Motor neuron (in vitro differentiated cells): ENCODE results near the gene SLC2A4. TPM values are rescaled to one million over a fixed set of nuclear protein-coding genes. Genes with fewer than 3 reads are reported as not detected.

Experiments
- ATAC-seq, 8 experiments: fragments of 200-7000 bp; cut with Tn5 transposase; replicated peaks in 6 of 8; 2 replicates each; pipeline ENCODE4 v1.8.0; 2021; ENCODE audit warnings: mild to moderate bottlenecking in 8 of 8, moderate library complexity in 8 of 8
- H3K27ac ChIP-seq, 2 donors: fragments of 250-450 bp; sonication (Bioruptor Pico); 2 replicates each; pipeline ENCODE4 v1.9.0; 2021; ENCODE audit warnings: antibody characterized with exemption in 2 of 2, mild to moderate bottlenecking in 2 of 2, moderate library complexity in 1 of 2
- H3K4me1 ChIP-seq, 2 donors: fragments of 250-450 bp; sonication (Bioruptor Pico); replicated peaks in 1 of 2; 2 replicates each; pipeline ENCODE4 v1.6.1; 2021; ENCODE audit warnings: antibody characterized with exemption in 2 of 2, mild to moderate bottlenecking in 2 of 2, moderate library complexity in 1 of 2
- H3K4me3 ChIP-seq, 5 donors: fragments of 250-450 bp; sonication (Bioruptor Pico); 2 replicates each; pipeline ENCODE4 v1.9.0; 2021; ENCODE audit warnings: antibody characterized with exemption in 5 of 5, mild to moderate bottlenecking in 5 of 5, moderate library complexity in 4 of 5
- WGBS, 10 experiments: fragments of 450-650 bp; shearing (Covaris generic); methylation state at CpG; one replicate each; pipeline ENCODE4 v1.0.0; 2022; 5-methylcytosine and 5-hydroxymethylcytosine counted together
- in situ Hi-C, 9 experiments: fragments of 400-800 bp; cut with MboI; loops; one replicate each; pipeline ENCODE4 v1.15.0; 2021; ENCODE audit warnings: low sequenced_read_pairs in 9 of 9, low pct_unique_long_range_greater_than_20kb in 2 of 9; ENCODE audit not compliant: unreplicated experiment in 9 of 9
- total RNA-seq, 8 experiments: library from RNA; unstranded; fragments of 300-600 nt; gene quantifications; 2 replicates each; pipeline versions ENCODE4 v1.2.3 to v1.2.4, GENCODE V29; 2022

Gene SLC2A4
- total RNA-seq, 8 experiments from 2014 or later = 0.20 to 1.4 (median 0.38) TPM

GRCh38 chr17:7251661-7252175, 29.8 kb upstream of the SLC2A4 start, which contains the start of gene CTDNEP1:
Gene CTDNEP1 (minus strand): TSS chr17:7251734. CDS start chr17:7251296, 438 bp downstream.
- Histone ChIP-seq H3K27ac (peak within 1 kb of the TSS; percentile 99 to 100), H3K4me3 (peak within 1 kb of the TSS; percentile 82 to 100 (median 95)), H3K4me1 (peaks cover 18 to 23% of the 10 kb centered on the region in 2 donors)
- in situ Hi-C loops = no loop called here
- 0 to 2% methylated on average over 5 to 7 of the region's 41 CpGs; no CpG with 5 or more reads in 8 of the 10 experiments for WGBS, 10 experiments
- ATAC-seq = peak; percentile 90 to 96 (median 92)

GRCh38 chr17:7252176-7253043, 29.1 kb upstream of the SLC2A4 start, which contains the start of gene ELP5:
Gene ELP5 (plus strand): TSS chr17:7252215. CDS start chr17:7252551, 336 bp downstream.
- Histone ChIP-seq H3K4me1 (peaks cover 18 to 23% of the 10 kb centered on the region in 2 donors), H3K27ac (peak within 1 kb of the TSS; percentile 99 to 100), H3K4me3 (peak within 1 kb of the TSS; percentile 82 to 100 (median 95))
- WGBS, 10 experiments = 0 to 20% (median 5%) methylated on average over 1 to 8 of the region's 55 CpGs; no CpG with 5 or more reads in 1 of the 10 experiments
- in situ Hi-C loops = no loop called here
- peak; percentile 73 to 79 (median 76) for ATAC-seq

- ATAC-seq = no peak
Measured at GRCh38 chr17:7253082-7253481, 28.4 kb upstream of the SLC2A4 start.

GRCh38 chr17:7254511-7254910, 27.0 kb upstream of the SLC2A4 start:
- no peak for ATAC-seq
- Histone ChIP-seq H3K4me3 (no peak overlapping the region), H3K4me1 (peaks cover 13 to 16% of the 10 kb centered on the region in 2 donors), H3K27ac (no peak overlapping the region)
- 63 to 100% (median 90%) methylated on average over 2 to 4 of the region's 4 CpGs for WGBS, 10 experiments
- in situ Hi-C loops = no loop called here

More at GRCh38 chr17:7253082-7253481, 28.4 kb upstream of the SLC2A4 start:
- Histone ChIP-seq H3K27ac (peak overlapping the region; percentile 99 to 100), H3K4me3 (peak overlapping the region; percentile 82 to 100 (median 95)), H3K4me1 (peaks cover 18 to 23% of the 10 kb centered on the region in 2 donors)
- in situ Hi-C loops = no loop called here
- 14 to 80% (median 70%) methylated on average over 1 to 5 of the region's 5 CpGs; no CpG with 5 or more reads in 1 of the 10 experiments for WGBS, 10 experiments

GRCh38 chr17:7256766-7257456, 24.6 kb upstream of the SLC2A4 start:
- Histone ChIP-seq H3K4me1 (peaks cover 7 to 14% of the 10 kb centered on the region in 2 donors), H3K4me3 (no peak overlapping the region), H3K27ac (no peak overlapping the region)
- ATAC-seq = no peak
- in situ Hi-C loops = no loop called here
- 83 to 100% (median 100%) methylated on average over 1 to 3 of the region's 8 CpGs; no CpG with 5 or more reads in 3 of the 10 experiments for WGBS, 10 experiments

GRCh38 chr17:7258731-7259554, 22.6 kb upstream of the SLC2A4 start:
- no peak overlapping the region for H3K27ac ChIP-seq
- no peak for ATAC-seq
- 60 to 100% (median 88%) methylated on average over 1 to 5 of the region's 7 CpGs; no CpG with 5 or more reads in 2 of the 10 experiments for WGBS, 10 experiments
- H3K4me3 ChIP-seq = no peak overlapping the region
- H3K4me1 ChIP-seq = peaks cover 0 to 19% of the 10 kb centered on the region in 2 donors
- in situ Hi-C loops = no loop called here

- no peak for ATAC-seq
- 83 to 100% (median 88%) methylated on average over 1 to 3 of the region's 6 CpGs; no CpG with 5 or more reads in 6 of the 10 experiments for WGBS, 10 experiments
- in situ Hi-C loops = no loop called here
Measured at GRCh38 chr17:7259555-7259889, 22.0 kb upstream of the SLC2A4 start.

GRCh38 chr17:7260151-7260550, 21.4 kb upstream of the SLC2A4 start:
- H3K27ac ChIP-seq = no peak overlapping the region

More at GRCh38 chr17:7259555-7259889, 22.0 kb upstream of the SLC2A4 start:
- Histone ChIP-seq H3K27ac (no peak overlapping the region), H3K4me3 (no peak overlapping the region), H3K4me1 (peaks cover 0 to 19% of the 10 kb centered on the region in 2 donors)

GRCh38 chr17:7260651-7261378, 20.7 kb upstream of the SLC2A4 start:
- Histone ChIP-seq H3K4me3 (peak overlapping the region in 3 of 5 donors; percentile 8 to 21 (median 10)), H3K27ac (no peak overlapping the region), H3K4me1 (peaks cover 0 to 19% of the 10 kb centered on the region in 2 donors)
- in situ Hi-C loops = no loop called here
- 0 to 100% (median 37%) methylated on average over 1 to 12 of the region's 54 CpGs; no CpG with 5 or more reads in 7 of the 10 experiments for WGBS, 10 experiments
- ATAC-seq = peak; percentile 36 to 64 (median 49)

More at GRCh38 chr17:7260151-7260550, 21.4 kb upstream of the SLC2A4 start:
- in situ Hi-C loops = no loop called here
- WGBS, 10 experiments = 79 to 100% (median 100%) methylated on average over 1 to 2 of the region's 4 CpGs; no CpG with 5 or more reads in 6 of the 10 experiments
- ATAC-seq = peak in 4 of 8 experiments; percentile 8 to 15 (median 12)
- Histone ChIP-seq H3K4me3 (no peak overlapping the region), H3K4me1 (peaks cover 0 to 19% of the 10 kb centered on the region in 2 donors)

- H3K27ac ChIP-seq = no peak overlapping the region
- peak; percentile 41 to 64 (median 52) for ATAC-seq
- in situ Hi-C loops = no loop called here
- peaks cover 0 to 19% of the 10 kb centered on the region in 2 donors for H3K4me1 ChIP-seq
- WGBS, 10 experiments = 0 to 58% (median 36%) methylated on average over 1 to 9 of the region's 71 CpGs; no CpG with 5 or more reads in 6 of the 10 experiments
- H3K4me3 ChIP-seq = peak overlapping the region in 3 of 5 donors; percentile 8 to 21 (median 10)
Measured at GRCh38 chr17:7261379-7262191, 19.9 kb upstream of the SLC2A4 start.
